Retina (tissue), 1 donor: ENCODE data around the gene CREBBP.
"Not testable (repeated sequence)": the region's sequence is repeated elsewhere in the genome, so short reads cannot be mapped to it uniquely, and the experiment has no call there.

ENCODE experiments used
- DNase-seq: peaks from one replicate; pipeline ENCODE4 v3.0.0-alpha.2; 2016

CREBBP gene

DNA sequence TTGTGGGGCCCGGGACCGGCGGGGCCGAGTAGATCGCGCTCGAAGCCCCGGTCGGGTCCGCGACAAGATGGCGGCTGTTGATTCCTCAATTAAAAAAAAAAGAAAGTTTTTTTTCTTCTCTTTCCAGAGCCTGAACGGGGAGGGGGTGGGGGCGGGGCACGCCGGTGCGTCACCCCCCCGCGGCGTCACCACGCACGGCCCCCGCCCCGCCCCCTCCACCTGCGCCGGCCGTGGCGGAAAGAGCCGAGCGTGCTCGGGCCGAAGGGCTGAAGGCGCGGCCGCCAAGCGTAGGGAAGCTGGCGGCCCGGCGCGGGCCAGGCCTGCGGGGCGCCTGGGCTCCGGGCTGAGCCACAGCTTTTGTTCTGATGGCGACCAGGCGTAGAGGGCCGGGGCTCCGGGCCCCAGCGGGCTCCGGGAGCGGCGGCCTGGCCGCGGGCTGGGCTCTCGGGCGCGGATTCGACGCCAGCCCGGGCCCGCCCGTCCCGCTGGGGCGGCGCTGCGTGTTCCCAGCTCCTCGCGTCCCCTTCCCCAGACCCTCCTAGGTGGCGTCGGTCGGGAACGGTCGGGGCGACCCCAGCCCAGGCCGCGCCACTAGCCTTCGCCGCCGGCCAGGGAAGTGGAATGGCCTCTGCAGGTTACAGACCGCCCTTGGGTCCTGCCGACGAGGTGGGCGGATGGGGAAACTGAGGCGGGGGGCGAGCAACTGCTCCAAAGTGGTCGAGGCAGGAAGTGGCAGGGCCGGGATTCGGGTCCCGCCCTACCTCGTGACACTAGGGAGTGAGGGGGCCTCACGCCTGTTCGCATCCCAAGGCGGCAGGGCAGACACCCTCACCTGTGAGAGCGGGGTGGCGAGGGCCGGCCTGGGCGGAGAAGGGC is at the start of gene CREBBP:
TSS of gene CREBBP (minus strand) at position 91 of the 876 bp plus-strand sequence. CDS start 797 bp downstream, outside the sequence.
- DNase-seq: peak; percentile 79

DNA sequence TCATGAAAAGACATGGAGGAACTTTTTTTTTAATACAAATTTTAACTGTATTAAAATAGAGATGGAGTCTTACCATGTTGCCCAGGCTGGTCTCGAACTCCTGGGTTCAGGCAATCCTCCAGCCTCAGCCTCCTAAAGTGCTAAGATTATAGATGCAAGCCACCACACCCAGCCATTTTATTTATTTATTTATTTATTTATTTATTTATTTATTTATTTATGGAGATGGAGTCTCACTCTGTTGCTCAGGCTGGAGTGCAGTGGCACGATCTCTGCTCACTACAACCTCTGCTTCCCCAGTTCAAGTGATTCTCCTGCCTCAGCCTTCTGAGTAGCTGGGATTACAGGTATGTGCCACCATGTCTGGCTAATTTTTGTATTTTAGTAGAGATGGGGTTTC is 46.6 kb upstream of the CREBBP start:
- DNase-seq: not testable (repeated sequence)

GRCh38 chr16:3924763-3925162 is 44.2 kb upstream of the CREBBP start:
- no peak for DNase-seq

GRCh38 chr16:3922241-3922640 is 41.7 kb upstream of the CREBBP start:
- DNase-seq: no peak

GRCh38 chr16:3920206-3920605 is 39.7 kb upstream of the CREBBP start:
- DNase-seq: no peak

DNA sequence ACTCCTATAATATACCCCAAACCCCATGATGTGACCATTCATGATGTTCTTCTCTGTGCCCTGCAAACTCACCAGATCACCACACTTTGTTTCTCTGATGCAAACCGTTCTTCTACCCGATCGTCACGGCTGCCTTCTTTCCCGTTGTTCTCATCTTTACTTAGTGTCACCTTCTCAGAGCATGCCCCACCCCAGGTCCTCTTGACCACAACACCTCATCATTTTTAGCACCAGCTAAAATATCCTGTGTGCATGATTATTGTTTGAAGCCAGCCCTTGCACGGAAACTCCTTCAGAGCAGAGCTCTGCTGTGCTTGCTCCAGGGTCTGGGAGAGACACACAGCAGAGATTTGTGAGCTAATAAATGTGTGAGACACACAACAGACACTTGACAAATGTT is 38.9 kb upstream of the CREBBP start:
- no peak for DNase-seq

- no peak for DNase-seq
Observed at GRCh38 chr16:3915426-3916260, 35.1 kb upstream of the CREBBP start.

DNA sequence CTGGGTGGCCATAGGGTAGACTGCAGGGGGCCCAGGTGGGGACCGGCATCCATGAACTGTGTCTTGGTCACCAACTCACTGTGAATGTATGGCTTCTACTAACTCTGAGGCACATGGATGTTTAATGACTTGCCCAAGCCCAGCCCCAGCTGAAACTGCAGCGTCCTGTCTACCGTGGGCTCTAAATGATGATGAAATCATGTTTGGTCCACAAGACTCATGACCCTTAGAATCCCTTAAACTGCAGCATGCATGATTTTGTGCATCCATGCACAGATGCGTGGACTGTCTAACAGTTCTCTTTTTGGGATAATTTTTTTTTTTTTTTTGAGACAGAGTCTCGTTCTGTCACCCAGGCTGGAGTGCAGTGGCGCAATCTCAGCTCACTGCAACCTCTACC is 32.4 kb upstream of the CREBBP start:
- no peak for DNase-seq

DNA sequence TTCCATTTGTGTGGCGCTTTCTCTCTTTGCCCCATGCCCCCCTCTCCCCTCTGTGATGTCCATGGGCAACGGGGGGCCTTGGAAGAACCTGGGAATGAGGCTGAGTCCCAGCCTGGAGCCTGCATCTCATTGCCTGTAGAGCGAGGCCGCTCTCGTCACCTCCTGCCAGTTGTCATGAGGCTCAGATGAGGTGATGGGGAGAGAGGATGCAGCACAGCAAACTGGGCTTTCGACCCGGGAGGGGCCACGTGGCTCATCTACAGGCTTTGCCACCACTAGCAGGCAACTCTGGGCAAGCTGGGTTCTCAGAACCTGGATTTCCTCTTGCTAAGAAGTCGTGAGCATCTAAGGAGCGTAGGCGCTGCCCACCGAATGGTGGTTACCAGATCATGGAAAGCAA is 31.9 kb upstream of the CREBBP start:
- no peak for DNase-seq

DNA sequence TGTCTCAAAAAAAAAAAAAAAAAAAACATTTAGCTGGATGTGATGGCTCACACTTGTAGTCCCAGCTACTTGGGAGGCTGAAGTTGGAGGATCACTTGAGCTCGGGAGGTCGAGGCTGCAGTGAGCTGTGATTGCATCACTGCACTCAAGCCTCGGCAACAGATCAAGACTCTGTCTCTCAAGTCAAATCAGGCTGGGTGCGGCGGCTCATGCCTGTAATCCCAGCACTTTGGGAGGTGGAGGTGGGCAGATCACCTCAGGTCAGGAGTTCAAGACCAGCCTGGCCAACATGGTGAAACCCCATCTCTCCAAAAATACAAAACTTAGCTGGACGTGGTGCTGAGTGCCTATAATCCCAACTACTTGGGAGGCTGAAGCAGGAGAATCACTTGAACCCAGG is 31.2 kb upstream of the CREBBP start:
- DNase-seq: not testable (repeated sequence)

GRCh38 chr16:3909791-3910583 is 29.5 kb upstream of the CREBBP start:
- no peak for DNase-seq

DNA sequence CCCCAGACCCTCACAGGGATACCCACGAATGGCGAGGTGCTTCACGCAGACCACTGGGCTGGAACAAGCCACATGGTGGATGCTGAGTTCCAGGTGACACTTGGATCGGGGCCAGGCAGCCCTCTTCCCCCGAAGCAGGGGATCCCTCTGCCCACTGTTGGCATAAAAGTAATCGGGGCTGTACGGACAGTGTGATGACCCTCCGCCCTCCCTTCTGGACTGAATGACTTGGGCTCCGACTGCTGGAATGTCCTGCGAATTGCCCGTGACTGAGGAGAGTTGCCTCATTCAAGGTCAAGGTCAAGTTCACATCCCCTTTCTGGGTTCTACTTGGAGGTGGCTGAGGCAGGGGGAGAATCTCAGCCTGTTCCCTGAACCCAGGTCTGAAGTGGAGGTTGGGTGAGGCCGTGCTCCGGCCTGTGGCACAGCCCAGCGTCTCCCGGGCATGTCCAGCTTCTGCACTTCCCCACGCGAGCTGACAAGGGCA is 28.5 kb upstream of the CREBBP start:
- DNase-seq: no peak

DNA sequence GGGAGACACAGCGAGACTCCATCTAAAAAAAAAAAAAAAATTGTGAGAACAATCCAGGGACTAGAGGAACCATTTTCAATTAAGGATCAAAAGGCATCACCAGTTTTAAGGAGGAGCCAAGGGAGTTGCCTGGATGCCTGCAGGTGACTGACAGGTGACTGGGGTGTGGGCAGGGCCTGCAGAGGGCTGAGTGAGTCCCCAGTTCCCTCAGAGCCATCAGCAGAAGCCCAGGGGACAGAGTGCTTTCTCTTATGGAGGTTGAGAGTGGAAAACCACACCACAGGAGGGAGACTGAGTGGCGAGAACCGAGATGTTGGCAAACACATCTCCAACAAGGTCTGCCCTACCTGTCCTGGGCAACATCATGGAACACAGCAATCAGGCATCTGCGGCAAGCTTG is 27.1 kb upstream of the CREBBP start:
- DNase-seq: no peak

GRCh38 chr16:3906363-3906762 is 25.9 kb upstream of the CREBBP start:
- DNase-seq: no peak

GRCh38 chr16:3904875-3905274 is 24.4 kb upstream of the CREBBP start:
- no peak for DNase-seq

GRCh38 chr16:3890091-3890490 is 9.6 kb upstream of the CREBBP start:
- no peak for DNase-seq

- DNase-seq: no peak
Observed at GRCh38 chr16:3889059-3889458, 8.5 kb upstream of the CREBBP start.

DNA sequence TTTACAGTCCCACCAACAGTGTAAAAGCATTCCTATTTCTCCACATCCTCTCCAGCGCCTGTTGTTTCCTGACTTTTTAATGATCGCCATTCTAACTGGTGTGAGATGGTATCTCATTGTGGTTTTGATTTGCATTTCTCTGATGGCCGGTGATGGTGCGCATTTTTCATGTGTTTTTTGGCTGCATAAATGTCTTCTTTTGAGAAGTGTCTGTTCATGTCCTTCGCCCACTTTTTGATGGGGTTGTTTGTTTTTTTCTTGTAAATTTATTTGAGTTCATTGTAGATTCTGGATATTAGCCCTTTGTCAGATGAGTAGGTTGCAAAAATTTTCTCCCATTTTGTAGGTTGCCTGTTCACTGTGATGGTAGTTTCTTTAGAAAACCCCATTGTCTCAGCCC is 5.5 kb upstream of the CREBBP start:
- DNase-seq: not testable (repeated sequence)

DNA sequence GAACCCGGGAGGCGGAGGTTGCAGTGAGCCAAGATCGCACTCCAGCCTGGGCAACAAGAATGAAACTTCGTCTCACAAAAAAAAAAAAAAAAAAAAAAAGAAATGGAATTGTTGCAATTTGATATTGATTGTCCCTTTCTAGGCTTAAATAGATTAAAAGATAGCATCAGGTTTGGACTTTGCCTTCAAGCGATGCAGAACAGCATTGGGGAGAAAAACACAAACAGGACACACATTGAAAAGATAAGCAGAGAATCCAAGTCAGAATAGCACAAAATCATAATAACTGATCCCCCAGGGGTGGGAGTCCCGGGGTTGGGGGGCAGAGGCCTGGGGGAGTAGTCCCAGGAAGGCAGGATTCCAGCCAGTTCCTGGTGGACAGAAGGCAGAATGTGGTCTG is 3.9 kb upstream of the CREBBP start:
- DNase-seq: no peak

DNA sequence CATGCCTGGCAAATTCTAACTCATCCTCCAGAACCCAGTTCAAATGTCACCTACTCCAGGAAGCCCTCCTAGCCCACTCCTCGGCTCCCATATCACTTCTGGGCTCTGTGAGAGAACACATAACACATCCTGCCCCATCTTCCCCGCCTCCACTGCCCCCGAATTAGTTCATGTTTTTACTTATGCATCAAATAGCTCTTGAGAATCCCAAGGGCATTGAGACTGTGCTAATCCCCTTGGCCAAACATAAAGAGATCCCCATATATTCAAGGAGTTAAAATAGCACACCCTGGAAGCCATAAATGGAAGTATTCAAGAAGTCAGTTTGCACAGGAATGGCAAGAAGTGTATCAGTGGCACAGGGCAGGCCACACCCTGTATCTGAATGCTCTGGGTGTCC is 2.0 kb upstream of the CREBBP start:
- DNase-seq: no peak

DNA sequence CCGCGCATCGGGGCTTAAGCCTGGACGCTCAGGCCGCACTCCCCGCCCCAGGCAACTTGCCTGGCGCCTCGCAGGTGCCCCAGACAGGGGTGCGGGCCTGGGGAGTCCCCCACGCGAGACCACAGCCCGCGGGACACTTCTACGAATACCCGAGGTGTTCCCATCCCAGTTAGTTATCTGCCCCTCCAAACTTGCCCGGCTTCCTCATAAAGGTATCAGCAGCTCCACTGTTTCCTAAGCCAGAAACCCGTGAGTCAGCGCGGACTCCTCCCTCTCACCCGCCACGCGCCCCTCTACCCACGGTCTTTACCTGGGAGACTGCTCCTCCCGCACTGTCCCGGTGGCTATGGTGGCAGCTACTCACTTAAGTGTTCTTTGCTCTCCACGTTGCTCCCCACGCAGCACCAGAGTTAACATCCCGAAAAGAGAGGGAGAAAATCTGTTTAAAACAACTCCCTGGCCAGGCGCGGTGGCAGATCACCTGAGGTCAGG is 1.0 kb upstream of the CREBBP start:
- no peak for DNase-seq

DNA sequence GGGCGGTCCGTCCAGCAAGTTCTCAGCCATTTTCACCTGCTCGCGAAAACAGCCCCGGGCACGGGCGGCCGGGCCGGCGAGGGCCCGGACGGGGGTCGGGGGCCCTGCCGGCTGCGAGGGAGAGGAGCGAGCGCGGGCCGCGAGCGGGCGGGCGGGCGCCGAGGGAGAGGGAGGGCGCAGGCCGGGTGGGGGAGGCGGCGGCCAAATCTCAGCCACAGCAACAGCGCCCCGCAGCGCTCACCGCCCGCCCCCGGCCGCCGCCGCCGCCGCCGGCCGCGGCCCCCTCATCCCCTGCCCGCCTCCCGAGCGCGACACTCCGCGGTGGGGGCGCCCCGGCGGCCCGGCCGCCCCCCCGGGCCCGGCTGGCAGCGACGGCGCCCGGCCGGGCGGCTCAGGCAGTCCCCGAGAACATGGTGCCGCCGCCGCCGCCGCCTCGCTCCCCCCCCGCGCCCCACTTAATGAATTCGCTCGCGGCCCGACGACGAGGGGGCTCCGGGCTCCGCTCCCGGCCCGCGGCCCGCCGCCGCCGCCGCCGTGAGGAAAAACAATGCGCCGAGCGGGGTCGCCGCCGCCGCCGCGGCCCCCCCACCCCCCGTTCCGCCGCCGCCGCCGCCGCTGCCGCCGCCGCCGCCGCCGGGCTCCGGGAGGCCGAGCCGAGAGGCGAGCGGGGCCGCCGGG is 487 bp downstream of the CREBBP start:
- no peak for DNase-seq
